Raji (cell line): ENCODE measurements around the gene TF.

Source experiments
- POLR2A ChIP-seq: IDR thresholded peaks from 2 replicates; pipeline ENCODE4 v1.6.1; 2011; ENCODE audit warnings: low read depth, low read length, control low read depth; ENCODE audit not compliant: insufficient read depth

Gene TF

DNA sequence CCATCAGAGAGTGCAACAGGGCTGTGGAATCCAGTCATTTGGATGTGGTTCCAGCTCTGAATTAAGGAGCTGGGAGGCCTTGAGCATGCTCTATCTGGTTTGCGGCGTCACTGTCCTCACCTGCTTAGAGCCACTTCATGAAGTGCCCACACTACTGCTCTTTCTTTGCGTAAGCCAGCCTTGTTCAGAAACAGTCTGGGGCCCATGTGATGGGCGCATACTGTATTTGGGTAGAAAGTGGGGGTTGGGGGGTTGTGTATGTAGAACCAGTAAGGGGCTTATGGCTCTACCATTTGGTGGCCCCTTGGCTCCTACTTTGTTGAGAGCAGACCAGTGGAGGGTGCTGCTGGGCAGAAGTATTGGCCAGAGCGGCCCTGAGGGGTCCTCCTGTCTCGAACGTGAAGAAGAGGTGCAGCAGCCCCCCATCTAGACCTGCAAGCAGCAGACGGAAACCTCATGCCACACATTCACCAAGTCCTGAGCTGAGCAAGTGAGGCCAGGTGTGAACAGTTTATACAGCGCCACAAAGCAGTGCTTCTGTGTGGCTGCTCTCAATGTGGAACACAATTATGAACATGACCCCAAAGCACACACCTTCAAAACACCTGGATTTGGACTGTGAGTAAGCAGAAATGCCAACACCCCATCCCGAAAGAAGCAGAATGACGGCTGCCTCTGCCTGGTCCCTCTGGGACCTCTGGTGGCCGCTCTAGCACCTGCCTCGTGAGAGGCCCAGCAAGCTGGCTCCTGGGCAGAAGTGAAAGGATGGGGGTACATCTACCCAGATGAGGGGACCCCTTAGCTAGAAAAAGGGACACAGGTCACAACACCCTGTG is 86.0 kb downstream of the TF start:
- TF ChIP-seq POLR2A = no peak

DNA sequence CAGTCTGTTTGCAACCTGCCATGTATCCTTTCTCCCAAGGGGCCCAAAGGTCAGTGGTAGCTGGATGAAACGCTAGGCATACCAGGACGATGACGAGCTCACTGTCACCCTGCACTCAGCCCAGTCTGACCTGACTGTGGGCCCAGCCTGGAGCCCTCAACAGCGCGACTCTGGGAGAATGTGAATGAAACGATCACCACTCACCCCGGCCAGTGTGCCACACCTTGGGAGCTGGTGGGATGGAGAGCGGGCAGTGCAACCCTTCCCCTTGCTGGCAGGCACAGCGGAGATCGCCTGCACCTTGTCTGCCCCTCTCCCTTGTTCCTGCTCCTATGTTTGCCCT is 86.6 kb downstream of the TF start:
- TF ChIP-seq POLR2A = no peak

DNA sequence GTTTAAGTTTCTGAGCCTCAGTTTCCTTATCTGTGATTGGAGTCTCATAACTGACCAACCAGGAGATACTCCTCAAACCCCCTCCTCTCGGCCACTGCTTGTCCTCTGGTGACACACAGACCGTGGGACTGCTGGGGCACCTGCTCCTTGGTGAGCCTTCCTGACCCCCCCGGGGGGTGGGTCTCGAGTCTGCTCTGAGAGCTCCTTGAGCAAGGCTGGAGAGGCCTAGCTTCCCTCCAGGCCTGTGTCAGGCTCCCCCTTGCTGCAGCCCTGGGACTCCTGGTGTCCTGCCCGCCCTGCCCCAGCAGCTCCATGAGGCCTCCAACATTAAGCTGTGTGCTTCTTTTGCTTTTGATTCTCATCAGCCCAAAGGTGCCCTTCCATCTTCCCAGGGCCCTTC is 87.1 kb downstream of the TF start:
- TF ChIP-seq POLR2A = no peak

GRCh38 chr3:133833880-133834620 is 87.9 kb downstream of the TF start:
- no peak for TF ChIP-seq POLR2A

- no peak for TF ChIP-seq POLR2A
Observed at GRCh38 chr3:133834621-133835417, 88.6 kb downstream of the TF start.

GRCh38 chr3:133835418-133835743 is 89.2 kb downstream of the TF start:
- TF ChIP-seq POLR2A = no peak

DNA sequence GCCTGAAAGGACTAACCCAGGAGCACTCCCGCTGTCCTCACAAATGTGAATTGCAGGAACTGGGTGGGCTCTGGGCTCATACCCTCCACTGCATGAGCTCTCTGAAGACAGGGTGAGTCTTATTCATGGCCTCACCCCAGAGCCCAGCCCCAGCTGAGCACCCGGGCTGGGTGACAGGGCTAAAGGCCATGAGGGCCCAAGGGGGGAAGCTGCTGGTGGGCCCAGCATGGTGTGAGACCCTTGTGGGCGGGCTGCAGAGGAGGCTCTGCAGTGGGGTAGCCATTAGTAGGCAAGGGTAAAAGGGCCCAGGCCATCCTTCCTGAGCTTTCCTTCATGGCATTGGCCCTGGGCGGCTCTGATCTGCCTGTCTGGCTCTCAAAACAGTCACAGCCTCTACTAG is 89.8 kb downstream of the TF start:
- no peak for TF ChIP-seq POLR2A

- no peak for TF ChIP-seq POLR2A
Observed at GRCh38 chr3:133836497-133837158, 90.4 kb downstream of the TF start.

GRCh38 chr3:133837487-133838295 is 91.5 kb downstream of the TF start:
- TF ChIP-seq POLR2A = no peak

DNA sequence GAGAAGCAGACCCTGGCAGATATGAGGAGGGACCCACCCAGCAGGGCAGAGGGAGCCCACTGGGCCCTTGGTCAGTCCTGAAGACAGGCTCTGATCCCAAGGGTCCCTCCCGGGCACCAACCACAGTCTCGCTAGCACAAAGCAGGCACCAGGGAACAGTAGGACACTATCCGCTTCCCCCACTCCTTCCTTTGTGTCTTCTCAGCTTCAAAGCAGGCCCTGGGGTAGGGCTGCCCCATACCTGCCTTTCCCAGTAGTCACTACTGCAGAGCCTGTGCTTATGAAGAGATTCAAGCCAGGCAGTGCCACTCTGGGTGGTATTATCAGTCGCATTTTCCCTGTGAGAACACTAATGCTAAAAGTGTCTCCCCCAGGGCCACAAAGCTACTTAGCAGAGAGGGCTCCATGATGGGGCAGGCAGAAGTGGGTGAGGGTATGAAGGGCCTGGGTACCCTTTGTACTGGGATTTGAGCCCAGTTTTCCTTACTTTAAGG is 92.2 kb downstream of the TF start:
- no peak for TF ChIP-seq POLR2A

GRCh38 chr3:133838916-133839800 is 93.0 kb downstream of the TF start:
- TF ChIP-seq POLR2A = no peak

DNA sequence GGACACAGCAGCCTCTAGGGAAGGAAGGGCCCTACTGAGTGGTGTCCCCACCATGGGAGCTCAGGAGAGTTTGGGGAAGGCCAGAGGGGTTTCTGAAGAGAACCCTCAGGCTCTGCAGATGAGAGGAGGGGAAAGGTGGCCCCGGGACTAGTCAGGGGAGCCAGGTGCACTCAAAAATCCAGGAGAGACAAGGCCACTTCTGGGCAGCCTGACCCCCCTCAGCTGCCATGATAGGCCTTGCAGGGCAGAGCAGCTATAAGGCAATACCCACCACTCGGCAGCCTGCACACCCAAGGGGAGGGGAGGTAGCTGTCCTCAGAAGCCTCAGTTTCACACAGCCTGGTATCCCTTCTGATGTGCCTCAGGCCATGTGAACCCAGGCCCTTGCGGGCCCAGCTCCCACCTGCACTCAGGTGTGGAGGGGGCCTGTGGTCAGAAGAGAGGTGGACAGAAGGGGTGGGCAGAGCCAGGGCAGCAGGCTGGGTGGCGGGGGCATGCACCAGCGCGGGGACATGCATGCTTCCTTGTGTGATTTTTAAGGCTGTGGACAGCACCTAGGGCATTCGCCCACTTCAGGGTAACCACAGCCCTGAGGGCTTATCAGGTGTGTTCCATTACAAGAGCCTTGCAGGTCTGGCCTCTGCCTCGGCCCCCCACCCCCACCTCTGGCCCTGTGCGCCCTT is 94.0 kb downstream of the TF start:
- no peak for TF ChIP-seq POLR2A

- TF ChIP-seq POLR2A = no peak
Observed at GRCh38 chr3:133840767-133841166, 94.6 kb downstream of the TF start.
